Fibroblast of gingiva (primary cell): Measurements from ENCODE around the gene SDCCAG8.

Source experiments
- DNase-seq: peaks from one replicate; pipeline ENCODE4 v3.0.0-alpha.2; 2011; ENCODE audit warnings: low read depth

SDCCAG8 gene

GRCh38 chr1:243483071-243483771 is 227.4 kb downstream of the SDCCAG8 start:
- DNase-seq: no peak

GRCh38 chr1:243483952-243484351 is 228.1 kb downstream of the SDCCAG8 start:
- no peak for DNase-seq

GRCh38 chr1:243487036-243487648 is 231.3 kb downstream of the SDCCAG8 start:
- DNase-seq: no peak

- DNase-seq: no peak
These were observed 231.9 kb downstream of the SDCCAG8 start for GRCh38 chr1:243487649-243488227.

- DNase-seq: no peak
These were observed 232.8 kb downstream of the SDCCAG8 start for GRCh38 chr1:243488459-243489157.

GRCh38 chr1:243489158-243489527 is 233.3 kb downstream of the SDCCAG8 start:
- DNase-seq: no peak

GRCh38 chr1:243489681-243490546 is 234.1 kb downstream of the SDCCAG8 start:
- DNase-seq: no peak

GRCh38 chr1:243490748-243491686 is 235.2 kb downstream of the SDCCAG8 start:
- DNase-seq: peak; percentile 90

GRCh38 chr1:243493156-243494129 is 237.6 kb downstream of the SDCCAG8 start:
- DNase-seq: no peak

- DNase-seq: no peak
These were observed 239.0 kb downstream of the SDCCAG8 start for GRCh38 chr1:243494741-243495431.

- DNase-seq: peak; percentile 72
These were observed 239.8 kb downstream of the SDCCAG8 start for GRCh38 chr1:243495442-243496186.

GRCh38 chr1:243496187-243496646 is 240.4 kb downstream of the SDCCAG8 start:
- no peak for DNase-seq

GRCh38 chr1:243496806-243497205 is 241.0 kb downstream of the SDCCAG8 start:
- no peak for DNase-seq

- DNase-seq: no peak
These were observed 242.3 kb downstream of the SDCCAG8 start for GRCh38 chr1:243497939-243498681.

- DNase-seq: no peak
These were observed 243.4 kb downstream of the SDCCAG8 start for GRCh38 chr1:243499248-243499647.

GRCh38 chr1:243499711-243500110 is 243.9 kb downstream of the SDCCAG8 start:
- DNase-seq: no peak

- DNase-seq: no peak
These were observed 244.7 kb downstream of the SDCCAG8 start for GRCh38 chr1:243500512-243500911.
